ENCODE results near the gene SLC7A6OS.
A peak's percentile ranks its signal among the peaks of the same experiment; 100 is the strongest.

Gene SLC7A6OS

DNA sequence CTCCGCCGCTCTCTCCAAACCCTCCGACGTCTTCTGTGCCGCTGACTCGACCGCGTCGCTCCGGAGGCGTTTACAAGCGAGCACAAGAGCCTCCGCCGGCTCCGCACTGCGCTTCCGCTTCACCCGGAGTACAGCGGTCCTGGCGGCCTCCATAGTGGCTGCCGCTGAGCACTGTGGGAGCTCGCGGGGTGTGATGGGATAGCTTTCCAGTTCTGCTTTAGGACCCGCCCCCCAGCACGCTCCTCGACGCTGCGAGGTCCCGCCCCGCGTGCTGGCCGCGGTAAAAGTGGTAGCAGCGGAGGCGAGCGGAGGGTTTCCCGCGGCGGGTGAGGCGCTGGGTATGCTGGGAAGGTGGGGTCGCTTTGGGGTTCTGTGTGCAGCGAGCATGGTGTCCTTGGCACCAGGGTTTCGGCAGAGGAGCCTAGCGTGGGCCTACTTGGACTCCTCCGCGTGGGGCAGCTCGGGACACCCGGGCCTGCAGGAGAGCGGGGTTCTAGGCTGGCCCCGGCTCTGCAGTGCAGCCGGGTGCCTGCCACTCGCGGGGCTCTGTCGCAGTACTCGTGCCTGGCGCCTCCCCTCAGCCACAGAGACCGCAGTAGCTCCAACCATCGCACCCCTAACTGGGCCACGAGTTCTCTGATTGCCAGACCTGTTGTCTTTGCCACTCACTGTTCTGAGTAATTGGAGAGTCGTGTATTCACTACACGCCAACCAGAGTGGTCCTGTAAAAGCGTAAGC, at the start of gene SLC7A6OS, which contains the start of gene PRMT7:
TSS of gene SLC7A6OS (minus strand) at position 173 of the 738 bp plus-strand sequence. CDS start at position 153, 20 bp downstream.
TSS of gene PRMT7 (plus strand) at position 246 of the 738 bp plus-strand sequence. CDS start 4,961 bp downstream, outside the sequence.
- DNase-seq, result peak; percentile 80

DNA sequence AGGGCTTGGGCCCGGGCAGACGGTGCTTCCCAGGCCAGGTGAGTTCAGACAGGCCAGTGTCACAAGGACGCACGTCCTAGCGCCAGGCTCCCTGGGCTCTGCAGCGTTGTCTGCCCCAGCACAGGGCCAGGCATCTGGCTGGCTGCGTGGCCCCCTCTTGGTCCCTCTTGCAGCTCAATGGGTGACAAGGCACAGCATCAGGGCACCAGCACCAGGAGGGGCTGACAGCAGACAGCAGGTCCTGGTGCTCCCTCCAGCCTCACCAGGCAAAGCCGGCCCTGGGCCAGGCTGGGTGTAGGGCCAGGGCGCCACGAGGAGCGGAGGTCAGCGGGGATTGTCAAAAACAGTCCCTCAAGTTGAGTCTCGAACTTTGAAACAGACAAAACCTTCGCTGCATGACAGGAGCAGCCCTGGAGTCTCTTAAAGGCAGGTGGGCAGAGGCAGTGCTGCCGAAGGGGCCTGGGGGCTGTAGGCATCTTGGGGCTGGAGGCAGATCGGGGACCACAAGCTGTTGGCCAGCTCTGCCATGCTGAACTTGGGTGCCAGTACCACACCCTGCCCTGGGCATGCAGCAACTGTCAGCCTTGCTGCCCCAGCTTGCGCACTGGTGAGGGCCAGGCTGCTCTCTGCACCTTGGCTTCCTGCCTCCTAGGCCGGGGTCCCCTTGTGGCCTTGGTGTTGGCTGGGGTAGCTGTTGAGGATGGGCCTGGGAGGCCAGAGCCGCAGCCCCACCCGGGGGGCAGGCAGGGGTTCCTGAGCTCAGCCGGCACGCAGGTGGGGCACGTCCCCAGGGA, 48.8 kb upstream of the SLC7A6OS start:
- no peak for DNase-seq

DNA sequence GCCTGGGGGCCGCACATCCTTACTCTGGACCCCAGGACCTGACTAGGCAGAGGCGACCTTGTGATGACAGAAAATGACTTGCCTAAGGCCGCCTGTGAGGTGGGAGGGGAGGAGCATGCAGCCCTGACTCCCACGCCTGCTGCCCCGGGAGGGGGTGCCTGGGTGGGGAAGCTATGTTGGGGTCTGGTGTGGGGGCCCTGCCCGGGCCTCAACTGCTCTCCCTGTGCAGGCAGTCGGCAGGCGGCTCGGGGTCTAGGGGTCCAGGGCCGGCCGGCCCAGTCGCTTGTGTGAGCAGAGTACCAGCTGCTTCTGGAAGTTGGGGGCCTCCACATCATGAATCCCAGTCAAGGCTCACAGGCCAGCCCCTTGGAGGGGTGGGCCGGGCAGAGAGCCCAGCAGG, 48.2 kb upstream of the SLC7A6OS start:
- DNase-seq, result no peak

DNA sequence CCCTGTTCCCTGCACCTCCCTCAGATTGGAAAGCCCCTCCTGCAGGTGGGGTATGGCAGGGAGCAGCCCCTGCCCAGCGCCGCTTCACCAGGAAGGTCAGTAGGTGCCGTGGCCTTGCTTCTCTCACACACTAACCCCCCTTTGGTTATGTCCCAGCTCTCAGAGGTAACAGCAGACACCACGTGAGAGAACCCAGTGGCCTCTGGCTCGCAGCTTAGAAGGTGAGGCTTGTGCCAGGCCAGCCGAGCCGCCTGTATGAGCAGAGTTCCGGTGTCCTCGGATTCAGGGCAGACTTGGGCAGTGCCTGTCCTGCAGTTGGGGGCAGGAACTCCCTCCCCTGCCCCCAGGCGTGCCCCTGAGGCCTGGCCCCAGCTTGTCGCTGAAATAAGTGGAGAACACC, 47.2 kb upstream of the SLC7A6OS start:
- DNase-seq, result no peak

DNA sequence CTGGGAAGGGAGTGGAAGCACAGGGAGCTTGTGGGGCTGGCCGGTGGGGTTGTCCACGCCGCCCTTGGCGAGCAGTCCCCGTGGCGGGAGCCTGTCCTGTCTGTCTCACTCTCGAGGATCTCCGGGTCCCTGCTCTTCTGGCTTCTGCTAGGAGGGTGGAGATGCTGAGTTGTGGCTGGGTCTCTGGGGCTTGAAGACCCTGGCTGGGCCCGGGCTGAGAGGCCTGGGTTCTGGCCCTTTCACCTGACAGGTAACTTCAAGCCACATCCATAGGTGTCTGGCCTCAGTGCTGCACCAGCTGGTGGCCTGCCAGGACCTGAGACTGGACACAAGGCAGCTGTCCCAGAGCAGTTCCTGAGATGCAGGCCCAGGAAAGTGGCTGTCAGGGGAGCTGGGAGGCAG, 46.8 kb upstream of the SLC7A6OS start:
- no peak for DNase-seq

DNA sequence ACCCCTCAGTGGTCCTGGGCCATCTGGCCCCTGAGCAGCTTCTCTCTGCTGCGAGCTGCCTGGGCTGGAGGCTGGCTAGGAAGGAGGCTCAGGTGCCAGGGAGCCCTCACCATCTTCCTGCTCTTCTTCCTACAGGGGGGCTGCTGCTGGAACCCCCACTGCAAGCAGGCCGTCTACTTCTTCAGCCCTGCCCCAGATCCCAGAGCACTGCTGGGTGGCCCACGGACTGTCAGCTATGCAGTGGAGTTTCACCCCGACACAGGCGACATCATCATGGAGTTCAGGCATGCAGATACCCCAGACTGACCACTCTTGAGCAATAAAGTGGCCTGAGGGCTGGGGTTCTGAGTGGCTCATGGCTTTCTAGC, 46.2 kb upstream of the SLC7A6OS start:
- DNase-seq, result no peak

DNA sequence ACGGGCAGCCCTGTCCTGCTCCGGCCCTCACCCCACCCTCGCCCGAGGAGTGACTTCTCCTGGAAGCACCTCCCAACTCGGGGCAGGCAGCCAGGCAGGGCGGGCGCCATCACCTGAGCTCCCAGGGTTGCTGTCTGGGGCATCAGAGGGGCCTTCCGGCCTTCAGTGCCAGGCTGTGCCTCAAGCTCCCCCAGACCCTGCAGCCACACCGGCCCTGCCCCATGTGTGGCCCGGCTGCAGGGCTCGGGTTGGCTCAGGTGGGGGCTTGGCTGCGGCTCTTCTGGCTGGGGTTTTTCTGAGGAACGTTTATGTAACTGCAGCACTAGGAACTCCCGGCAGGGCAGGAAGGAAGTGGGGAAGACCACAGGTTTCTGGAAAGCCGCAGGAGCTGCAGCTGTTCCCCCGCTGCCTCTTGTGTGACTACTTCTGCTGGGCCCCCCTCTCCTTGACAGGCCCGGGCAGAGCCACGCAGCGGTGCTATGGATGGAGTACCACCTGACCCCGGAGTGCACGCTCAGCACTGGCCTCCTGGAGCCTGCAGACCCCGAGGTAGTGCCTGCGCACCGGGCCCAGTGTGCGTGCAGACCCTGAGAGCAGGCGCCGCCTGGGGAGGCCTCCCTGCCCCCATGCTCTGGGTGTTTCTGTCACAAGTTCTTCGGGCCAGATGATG, 45.6 kb upstream of the SLC7A6OS start:
- DNase-seq, result no peak

DNA sequence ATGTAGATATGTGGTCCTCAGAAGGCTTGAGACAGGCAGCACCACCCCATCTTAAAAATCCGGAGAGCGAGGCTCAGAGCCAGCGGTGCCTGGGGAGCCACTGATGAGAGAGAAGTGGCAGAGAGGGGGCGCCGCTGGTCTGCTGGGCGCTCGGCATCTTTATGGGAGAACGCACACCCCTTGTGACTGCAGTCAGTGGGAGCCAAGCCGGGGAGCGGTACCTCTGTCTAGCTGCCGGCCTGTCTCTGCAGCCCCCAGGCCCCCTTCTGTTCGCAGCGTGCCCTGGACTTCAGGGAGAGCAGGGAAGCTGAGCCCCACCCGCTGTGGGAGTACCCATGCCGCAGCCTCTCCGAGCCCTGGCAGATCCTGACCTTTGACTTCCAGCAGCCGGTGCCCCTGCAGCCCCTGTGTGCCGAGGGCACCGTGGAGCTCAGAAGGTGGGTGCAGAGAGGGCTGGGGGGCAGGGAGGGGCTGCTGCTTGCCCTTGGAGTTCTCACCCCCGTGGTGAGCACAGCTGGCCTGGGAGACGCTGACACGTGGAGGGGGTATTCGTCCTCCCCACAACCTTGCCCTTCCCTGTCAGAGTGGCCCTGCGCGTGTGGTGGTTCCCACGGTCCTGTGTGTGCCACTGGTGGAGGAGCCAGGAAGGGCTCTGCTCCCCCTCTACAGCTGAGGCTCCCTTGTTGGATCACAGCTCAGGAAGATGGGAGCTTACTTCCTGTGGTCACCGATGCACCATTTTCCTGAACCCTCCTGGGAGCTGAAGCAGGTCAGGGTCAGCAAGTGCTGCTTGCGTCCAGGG, 44.9 kb upstream of the SLC7A6OS start:
- DNase-seq, result no peak

DNA sequence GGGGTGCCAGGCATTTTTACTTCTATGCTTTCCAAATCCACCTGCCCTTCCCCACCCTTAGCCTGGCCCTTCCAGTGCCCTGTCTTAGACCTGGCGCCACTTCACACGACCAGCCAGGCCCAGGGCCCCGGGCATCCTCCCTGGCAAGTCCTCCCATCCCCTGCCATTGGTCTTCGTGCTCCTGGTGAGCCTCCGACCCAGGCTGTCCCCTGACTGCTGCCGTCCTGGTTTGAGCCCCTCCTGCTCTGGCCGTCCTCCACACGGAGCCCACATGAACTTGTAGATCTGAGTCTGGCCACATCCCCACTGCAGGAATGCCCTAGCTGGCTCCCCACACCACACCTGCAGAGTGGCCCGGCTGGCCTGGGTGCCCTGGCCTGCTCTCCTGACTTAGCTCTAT, 44.1 kb upstream of the SLC7A6OS start:
- no peak for DNase-seq

DNA sequence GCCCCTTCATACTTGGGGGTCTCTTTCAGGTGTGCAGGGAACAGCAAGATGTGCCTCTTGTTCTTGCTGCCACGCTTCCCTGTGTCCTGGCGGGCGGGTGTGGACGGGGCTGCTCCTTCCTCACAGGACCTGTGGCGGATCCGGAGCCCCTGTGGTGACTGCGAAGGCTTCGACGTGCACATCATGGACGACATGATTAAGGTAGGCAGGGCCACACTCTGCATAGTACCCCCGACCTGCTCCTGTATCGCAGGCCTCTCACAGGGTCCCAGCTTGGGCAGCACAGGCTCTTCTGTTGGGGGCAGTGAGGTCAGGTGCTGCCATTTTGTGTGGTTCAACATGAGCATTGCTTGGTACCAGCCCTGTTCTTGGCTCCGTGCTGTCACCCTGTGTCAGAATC, 42.6 kb upstream of the SLC7A6OS start:
- DNase-seq, result no peak

DNA sequence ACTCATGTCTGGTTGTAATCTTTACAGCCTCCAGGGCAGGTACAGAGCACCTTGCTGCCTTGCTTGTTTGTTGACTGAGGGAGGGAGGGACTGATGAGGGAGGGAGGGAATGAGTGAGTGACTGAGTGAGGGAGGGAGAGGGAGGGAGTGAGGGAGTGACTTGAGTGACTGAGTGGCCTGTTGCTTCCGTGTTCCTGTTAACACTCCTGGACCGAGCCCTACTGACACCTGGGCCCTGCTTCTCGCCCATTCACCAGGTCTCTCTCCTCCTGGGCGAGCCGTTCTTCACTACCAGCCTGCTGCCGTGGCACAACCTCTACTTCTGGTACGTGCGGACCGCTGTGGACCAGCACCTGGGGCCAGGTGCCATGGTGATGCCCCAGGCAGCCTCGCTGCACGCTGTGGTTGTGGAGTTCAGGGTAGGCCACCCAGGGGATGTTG, 41.3 kb upstream of the SLC7A6OS start:
- no peak for DNase-seq

DNA sequence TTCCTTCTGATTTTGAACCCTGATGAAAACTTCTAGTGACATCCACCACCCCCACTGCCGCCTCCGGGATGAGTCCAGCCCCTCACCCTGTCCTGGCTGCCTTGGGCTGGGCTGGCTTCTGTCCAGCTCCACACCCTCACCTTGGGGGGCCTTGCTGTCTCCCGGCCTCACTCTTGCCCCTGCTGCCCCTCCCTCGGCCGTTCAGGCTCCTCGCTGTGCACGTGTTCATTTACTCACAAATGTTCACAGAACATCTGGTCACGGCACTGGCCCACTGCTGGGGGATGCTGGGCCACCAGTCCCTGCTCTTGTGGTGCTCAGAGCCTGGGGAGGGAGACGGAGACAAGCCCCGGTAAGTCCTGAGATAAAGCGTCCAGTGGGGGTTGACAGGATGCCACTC, 40.7 kb upstream of the SLC7A6OS start:
- DNase-seq, result no peak

DNA sequence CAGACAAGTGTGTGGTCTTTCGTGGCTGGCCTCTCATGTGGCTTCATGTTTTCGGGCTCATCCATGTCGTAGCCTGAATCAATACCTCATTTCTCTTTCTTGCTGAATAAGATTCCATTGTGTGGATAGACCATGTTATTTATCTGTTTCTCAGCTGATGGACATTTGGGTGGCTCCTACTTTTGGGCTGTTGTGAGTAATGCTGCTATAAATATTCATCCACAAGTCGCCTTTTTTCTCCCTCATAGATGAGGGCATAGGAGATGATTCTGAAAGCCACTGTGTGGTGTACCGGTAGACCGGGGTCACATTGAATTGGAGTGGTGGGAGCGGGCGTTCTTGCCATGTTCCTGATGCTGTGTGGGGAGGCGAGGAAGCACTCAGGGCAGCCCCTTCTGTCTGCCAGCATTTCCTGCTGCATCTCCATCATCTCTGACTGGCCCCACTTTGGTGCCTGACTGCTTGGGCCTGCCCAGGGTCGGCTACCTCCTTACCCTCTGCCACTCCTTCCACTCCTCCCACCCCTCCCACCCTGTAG, 40.1 kb upstream of the SLC7A6OS start:
- DNase-seq, result no peak

DNA sequence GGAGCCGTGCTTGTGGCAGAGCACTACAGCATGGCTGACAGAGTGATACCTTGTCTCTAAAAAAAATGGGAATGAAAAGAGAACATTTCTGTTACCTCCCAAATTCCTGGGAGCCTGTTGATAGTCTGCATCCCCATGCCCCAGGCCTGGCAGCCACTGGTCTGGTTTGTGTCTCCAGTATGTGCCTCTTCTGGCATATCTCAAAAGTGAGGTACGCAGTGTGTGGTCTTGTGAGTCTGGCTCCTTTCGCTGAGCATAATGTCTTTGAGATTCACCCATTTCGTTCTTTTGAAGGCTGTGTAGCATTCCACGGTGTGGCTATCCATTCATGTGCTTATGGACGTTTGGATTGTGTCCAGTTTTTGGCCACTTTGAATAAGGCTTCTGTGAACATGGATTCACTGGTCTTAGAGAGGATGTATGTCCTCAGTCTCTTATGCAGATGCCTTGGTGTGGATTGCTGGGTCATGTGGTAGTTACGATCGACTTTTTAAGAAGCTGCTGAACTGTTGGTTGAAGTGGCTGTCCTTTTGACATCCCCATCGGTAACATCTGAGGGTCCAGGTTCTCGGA, 39.2 kb upstream of the SLC7A6OS start:
- no peak for DNase-seq

DNA sequence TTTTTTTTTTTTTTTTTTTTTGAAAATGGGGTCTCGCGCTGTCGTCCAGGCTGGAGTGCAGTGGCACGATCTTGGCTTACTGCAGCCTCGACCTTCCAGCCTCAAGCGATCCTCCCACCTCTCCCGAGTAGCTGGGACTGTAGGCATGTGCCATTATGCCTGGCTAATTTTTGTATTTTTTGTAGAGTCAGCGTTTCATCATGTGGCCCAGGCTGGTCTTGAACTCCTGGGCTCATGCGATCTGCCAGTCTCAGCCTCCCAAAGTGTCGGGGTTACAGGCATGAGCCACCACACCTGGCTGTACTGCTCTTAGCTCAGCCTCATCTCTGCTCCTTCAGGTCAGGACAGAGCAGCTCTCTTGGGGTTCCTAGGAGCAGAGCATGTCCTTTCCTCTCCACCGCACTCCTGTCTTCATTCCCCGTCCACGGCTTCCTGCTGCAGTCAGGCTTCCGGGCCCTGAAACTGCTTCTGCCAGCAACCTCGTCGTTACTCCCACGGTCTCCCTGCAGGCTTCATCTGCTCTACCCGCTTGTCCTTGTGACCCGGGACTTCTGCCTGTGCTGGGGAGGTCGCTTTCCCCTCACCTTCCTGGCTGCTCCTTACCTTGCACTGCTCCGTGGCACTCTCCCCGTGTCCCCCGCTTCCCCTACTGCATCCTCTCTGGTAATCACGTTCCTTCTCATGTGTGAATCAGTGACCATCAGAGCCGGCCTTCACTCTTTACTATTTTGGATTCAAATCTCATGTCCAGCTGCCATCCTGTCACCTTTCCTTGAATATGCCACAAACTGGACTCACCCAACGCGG, 38.1 kb upstream of the SLC7A6OS start:
- no peak for DNase-seq

DNA sequence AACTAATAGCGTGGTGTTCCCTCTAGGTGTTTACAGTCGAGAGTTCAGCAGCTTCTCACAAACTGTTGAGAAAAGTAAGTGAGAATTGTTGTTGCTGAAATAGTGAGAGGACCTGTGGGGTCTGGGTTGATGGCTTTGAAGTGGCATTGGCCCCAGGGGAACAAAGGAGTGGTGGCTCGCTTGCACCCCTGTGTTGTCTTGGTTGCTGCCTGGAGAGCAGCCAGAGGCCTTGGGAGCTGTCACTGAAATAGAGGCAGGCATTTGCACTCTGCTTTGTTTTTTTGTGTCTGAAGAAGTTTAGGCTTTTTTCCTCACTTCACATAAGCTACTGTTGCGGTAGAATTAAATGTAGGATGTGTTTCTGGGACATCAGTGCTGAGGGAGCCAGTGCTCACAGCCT, 36.9 kb upstream of the SLC7A6OS start:
- no peak for DNase-seq

DNA sequence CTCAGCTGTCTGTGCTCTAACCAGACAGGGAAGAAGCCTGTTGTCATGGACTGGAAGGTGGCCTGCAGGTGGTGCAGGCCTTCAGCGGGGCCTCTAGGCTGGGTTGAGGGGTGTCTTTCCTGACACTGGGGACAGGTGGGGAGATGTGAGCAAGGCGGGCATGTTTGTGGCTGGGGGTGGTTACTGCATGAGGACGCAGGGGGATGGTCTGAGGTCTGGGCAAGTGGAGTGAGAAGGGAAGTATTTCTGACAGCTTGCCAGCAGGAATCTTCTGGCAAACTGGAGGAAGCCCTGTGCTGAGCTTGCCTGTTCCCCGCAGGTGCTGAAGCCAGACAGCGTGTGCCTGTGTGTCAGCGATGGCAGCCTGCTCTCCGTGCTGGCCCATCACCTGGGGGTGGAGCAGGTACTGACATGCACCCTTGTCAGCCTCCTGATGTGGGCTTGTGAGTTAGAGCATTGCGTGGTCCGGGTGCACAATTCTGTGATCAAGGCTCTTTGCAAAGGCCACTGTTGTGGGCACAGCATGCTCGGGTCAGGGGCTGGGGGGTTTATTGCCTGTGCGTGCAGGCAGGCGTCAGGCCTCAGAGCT, 36.2 kb upstream of the SLC7A6OS start:
- DNase-seq, result no peak

DNA sequence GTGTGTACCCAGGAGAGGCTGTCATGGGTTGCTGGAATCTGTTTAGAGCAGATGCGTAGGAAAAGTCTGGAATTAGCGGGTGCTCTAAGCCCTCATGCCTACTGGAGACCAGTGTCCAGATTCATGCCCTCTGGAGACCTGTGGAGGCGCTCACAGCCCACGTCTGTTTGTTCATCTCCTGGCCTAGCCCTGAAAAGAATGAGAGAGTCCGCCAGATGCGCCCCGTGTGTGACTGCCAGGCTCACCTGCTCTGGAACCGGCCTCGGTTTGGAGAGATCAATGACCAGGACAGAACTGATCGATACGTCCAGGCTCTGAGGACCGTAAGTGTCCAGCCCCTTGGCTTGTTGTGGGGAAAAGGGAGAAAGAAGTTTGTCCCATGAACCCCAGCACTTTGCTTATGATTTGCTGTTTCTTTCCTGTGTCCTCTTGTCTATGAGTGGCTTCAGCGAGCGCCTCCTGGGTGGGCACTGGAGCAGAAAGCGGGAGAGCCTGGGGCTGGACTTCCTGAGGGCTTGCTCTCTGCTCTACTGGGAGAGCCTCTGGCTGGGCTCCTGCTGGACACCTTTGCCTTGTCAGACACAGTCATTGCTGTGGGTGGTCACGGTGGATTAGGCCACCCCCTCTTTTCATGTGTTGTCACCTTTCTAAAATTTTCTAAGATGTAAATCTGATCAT, 35.4 kb upstream of the SLC7A6OS start:
- DNase-seq, result no peak

DNA sequence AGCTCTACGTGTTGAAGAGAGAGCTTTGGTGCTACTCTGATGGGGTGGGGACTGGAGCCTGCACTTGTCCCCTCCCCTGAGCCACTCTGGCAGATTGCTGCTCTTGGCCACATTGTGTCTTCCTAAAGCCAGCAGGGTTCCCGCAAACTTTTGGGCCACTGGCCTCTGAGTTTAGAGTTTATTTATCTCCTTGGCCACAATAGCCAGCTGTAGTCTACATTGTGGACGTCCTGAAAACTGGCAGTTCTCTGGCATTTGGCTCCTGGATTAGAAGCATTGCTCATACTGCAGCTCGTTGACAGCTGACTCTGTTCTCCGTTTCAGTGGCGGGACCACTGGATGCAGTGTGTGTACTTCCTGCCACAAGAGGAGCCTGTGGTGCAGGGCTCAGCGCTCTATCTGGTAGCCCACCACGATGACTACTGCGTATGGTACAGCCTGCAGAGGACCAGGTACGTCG, 34.6 kb upstream of the SLC7A6OS start:
- DNase-seq, result no peak

DNA sequence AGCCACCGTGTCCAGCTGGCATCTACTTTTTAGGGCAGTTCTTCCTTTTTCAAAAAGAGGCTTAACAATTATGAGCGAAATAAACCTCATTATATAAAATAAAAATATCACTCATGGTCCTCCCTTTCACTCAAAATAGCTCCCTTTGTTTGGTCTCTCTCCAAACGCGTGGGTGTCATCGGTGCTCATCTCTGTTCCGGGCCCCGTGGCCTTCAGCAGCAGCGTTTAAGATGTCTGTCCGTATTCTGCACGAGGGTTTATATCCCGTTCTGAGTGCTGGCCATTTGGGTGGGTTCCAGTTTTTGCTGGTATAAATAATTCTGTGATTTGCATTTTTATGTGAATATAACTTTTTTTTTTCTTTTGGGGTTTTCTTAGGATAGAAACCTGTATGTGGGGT, 33.5 kb upstream of the SLC7A6OS start:
- no peak for DNase-seq
